ENCODE measurements around the gene CACNA1S.

CACNA1S gene

DNA sequence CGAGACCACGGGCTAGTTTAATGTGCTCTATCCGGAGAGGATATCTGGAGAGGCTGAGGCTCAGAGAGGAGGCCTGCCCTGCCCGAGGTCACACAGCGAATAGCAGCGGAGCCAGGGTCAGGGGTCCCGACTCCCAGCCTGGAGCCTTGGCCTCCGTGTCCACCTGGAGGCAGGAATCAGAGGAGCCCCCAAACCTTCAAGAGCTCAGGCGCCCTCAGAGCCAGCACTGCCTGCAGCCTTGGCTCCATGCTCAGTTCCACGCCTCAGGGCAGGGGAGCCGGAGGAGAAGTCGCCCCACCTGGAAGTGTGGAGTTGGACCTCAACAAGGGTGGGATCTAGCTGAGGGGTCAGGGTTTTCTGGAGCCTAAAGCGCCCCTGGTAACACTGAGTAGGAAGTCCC lies 16.7 kb upstream of the CACNA1S start:
- no peaks in the 10 kb centered on the region for H3K9me2 ChIP-seq (replicated peaks; ENCODE audit: insufficient read depth, low read length)
- no peak overlapping the region for H3K4me2 ChIP-seq (ENCODE audit: low read depth, low read length, poor library complexity, severe bottlenecking)
- H4K20me1 ChIP-seq (ENCODE audit: low read depth, low read length) = no peaks in the 10 kb centered on the region
- H3K4me3 ChIP-seq (ENCODE audit: insufficient read depth, low read length, poor library complexity, severe bottlenecking) = no peak overlapping the region
- H3K79me2 ChIP-seq (ENCODE audit: insufficient read depth, low read length) = no peaks in the 10 kb centered on the region
- H3K9ac ChIP-seq (ENCODE audit: low read length) = no peak overlapping the region
- no peak overlapping the region for H3K27ac ChIP-seq (ENCODE audit: low read depth, low read length)
- no peak overlapping the region for H2AFZ ChIP-seq (ENCODE audit: low read depth, low read length, severe bottlenecking)
- no peaks in the 10 kb centered on the region for H3K36me3 ChIP-seq (ENCODE audit: low read length)
- H3K27me3 ChIP-seq (ENCODE audit: low read length) = no peaks in the 10 kb centered on the region
- H3F3A ChIP-seq (ENCODE audit: insufficient read depth) = no peaks in the 10 kb centered on the region
- TF ChIP-seq CTCF (IDR thresholded peaks at IDR 0.05; ENCODE audit: insufficient read depth, low read length, poor library complexity, severe bottlenecking) = no peak
- TF ChIP-seq EZH2phosphoT487 (conservative IDR thresholded peaks at IDR 0.05; ENCODE audit: low read length) = no peak
- H3K9me3 ChIP-seq (ENCODE audit: insufficient read depth, low read length) = no peaks in the 10 kb centered on the region

GRCh38 chr1:201128476-201128875 lies 16.2 kb upstream of the CACNA1S start:
- Histone ChIP-seq H3K4me3 (ENCODE audit: insufficient read depth, low read length, poor library complexity, severe bottlenecking) (no peak overlapping the region), H3K9me2 (replicated peaks; ENCODE audit: insufficient read depth, low read length) (no peaks in the 10 kb centered on the region), H3K79me2 (ENCODE audit: insufficient read depth, low read length) (no peaks in the 10 kb centered on the region), H2AFZ (ENCODE audit: low read depth, low read length, severe bottlenecking) (no peak overlapping the region), H3F3A (ENCODE audit: insufficient read depth) (no peaks in the 10 kb centered on the region), H4K20me1 (ENCODE audit: low read depth, low read length) (no peaks in the 10 kb centered on the region), H3K9me3 (ENCODE audit: insufficient read depth, low read length) (no peaks in the 10 kb centered on the region), H3K27ac (ENCODE audit: low read depth, low read length) (no peak overlapping the region), H3K36me3 (ENCODE audit: low read length) (no peaks in the 10 kb centered on the region), H3K4me2 (ENCODE audit: low read depth, low read length, poor library complexity, severe bottlenecking) (no peak overlapping the region), H3K27me3 (ENCODE audit: low read length) (no peaks in the 10 kb centered on the region), H3K9ac (ENCODE audit: low read length) (no peak overlapping the region)
- TF ChIP-seq EZH2phosphoT487 (conservative IDR thresholded peaks at IDR 0.05; ENCODE audit: low read length) (no peak), CTCF (IDR thresholded peaks at IDR 0.05; ENCODE audit: insufficient read depth, low read length, poor library complexity, severe bottlenecking) (no peak)

GRCh38 chr1:201127755-201128455 lies 15.7 kb upstream of the CACNA1S start:
- H3K9me3 ChIP-seq (ENCODE audit: insufficient read depth, low read length) = no peaks in the 10 kb centered on the region
- no peak overlapping the region for H2AFZ ChIP-seq (ENCODE audit: low read depth, low read length, severe bottlenecking)
- no peak overlapping the region for H3K4me3 ChIP-seq (ENCODE audit: insufficient read depth, low read length, poor library complexity, severe bottlenecking)
- H3F3A ChIP-seq (ENCODE audit: insufficient read depth) = no peaks in the 10 kb centered on the region
- no peaks in the 10 kb centered on the region for H4K20me1 ChIP-seq (ENCODE audit: low read depth, low read length)
- no peak overlapping the region for H3K27ac ChIP-seq (ENCODE audit: low read depth, low read length)
- no peaks in the 10 kb centered on the region for H3K36me3 ChIP-seq (ENCODE audit: low read length)
- no peaks in the 10 kb centered on the region for H3K79me2 ChIP-seq (ENCODE audit: insufficient read depth, low read length)
- no peaks in the 10 kb centered on the region for H3K9me2 ChIP-seq (replicated peaks; ENCODE audit: insufficient read depth, low read length)
- H3K4me2 ChIP-seq (ENCODE audit: low read depth, low read length, poor library complexity, severe bottlenecking) = no peak overlapping the region
- no peaks in the 10 kb centered on the region for H3K27me3 ChIP-seq (ENCODE audit: low read length)
- TF ChIP-seq CTCF (IDR thresholded peaks at IDR 0.05; ENCODE audit: insufficient read depth, low read length, poor library complexity, severe bottlenecking) (no peak), EZH2phosphoT487 (conservative IDR thresholded peaks at IDR 0.05; ENCODE audit: low read length) (no peak)
- H3K9ac ChIP-seq (ENCODE audit: low read length) = no peak overlapping the region
